Measurements from ENCODE around the gene C1QTNF2.

C1QTNF2 gene

DNA sequence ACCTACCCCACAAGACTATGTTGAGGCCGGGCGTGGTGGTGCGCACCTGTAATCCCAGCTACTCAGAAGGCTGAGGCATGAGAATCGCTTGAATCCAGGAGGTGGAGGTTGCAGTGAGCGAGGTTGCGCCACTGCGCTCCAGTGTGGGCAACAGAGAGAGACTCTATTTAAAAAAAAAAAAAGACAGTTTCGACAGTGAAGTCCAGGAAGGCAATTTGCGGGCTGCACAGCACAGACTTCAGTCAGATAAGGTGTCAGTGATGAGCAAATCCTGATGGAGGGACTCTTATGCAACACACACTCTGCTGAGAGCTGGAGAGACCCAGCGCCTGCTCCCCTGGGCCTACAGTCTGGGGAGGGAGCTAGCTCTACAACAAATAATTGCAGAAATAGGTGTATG, 72.2 kb downstream of the C1QTNF2 start:
- no peak for DNase-seq (ENCODE audit: low spot score)

DNA sequence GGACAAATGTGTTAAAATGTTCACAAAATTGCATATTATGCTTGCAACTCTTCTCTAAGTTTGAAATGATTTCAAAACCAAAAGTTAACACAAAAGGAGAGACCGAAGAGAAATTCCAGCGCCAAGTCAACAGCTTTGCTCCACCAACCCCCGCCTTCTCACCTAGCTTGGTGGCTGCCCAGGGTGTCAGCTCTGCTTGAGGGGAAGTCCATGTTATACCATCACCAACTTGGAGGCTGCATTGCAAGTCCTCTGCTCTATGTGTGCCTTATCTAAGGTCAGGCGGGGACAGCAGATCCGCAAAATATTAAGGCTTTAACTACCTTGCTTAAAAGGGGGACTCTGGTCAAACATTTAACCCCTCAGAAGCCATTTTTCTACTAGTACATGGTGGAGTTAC, 72.7 kb downstream of the C1QTNF2 start:
- no peak for DNase-seq (ENCODE audit: low spot score)
